Neural progenitor cell (in vitro differentiated cells): ENCODE results near the gene PRXL2C. TPM values are rescaled to one million over a fixed set of nuclear protein-coding genes. Genes with fewer than 3 reads are reported as not detected.

Experiments
- DNase-seq: peaks from one replicate; pipeline ENCODE4 v3.0.0-alpha.2; 2016; ENCODE audit warnings: low spot score
- H2AFZ ChIP-seq: fragments of 200-600 bp; sonication (generic); replicated peaks from 2 replicates; pipeline ENCODE4 v1.6.1; 2016; ENCODE audit warnings: antibody characterized with exemption
- H3F3A ChIP-seq: fragments of 200-600 bp; sonication (generic); 2 replicates; pipeline ENCODE4 v1.6.1; 2016; ENCODE audit warnings: antibody characterized with exemption, low read depth
- H3K27ac ChIP-seq: fragments of 200-600 bp; sonication (generic); 2 replicates; pipeline ENCODE4 v1.5.1; 2016; ENCODE audit warnings: mild to moderate bottlenecking
- H3K27me3 ChIP-seq: fragments of 200-600 bp; sonication (generic); 2 replicates; pipeline ENCODE4 v1.6.1; 2016; ENCODE audit warnings: mild to moderate bottlenecking, moderate library complexity
- H3K36me3 ChIP-seq: fragments of 200-600 bp; sonication (generic); 2 replicates; pipeline ENCODE4 v1.5.1; 2016
- H3K4me1 ChIP-seq: fragments of 200-600 bp; sonication (generic); 2 replicates; pipeline ENCODE4 v1.6.1; 2016; ENCODE audit warnings: mixed run types
- H3K4me2 ChIP-seq: fragments of 200-600 bp; sonication (generic); 2 replicates; pipeline ENCODE4 v1.6.1; 2016
- H3K4me3 ChIP-seq: fragments of 200-600 bp; sonication (generic); 2 replicates; pipeline ENCODE4 v1.5.1; 2016
- H3K79me2 ChIP-seq: fragments of 200-600 bp; sonication (generic); 2 replicates; pipeline ENCODE4 v1.6.1; 2016; ENCODE audit warnings: low read depth
- H3K9ac ChIP-seq: fragments of 200-600 bp; sonication (generic); 2 replicates; pipeline ENCODE4 v1.6.1; 2016
- H3K9me3 ChIP-seq: fragments of 200-600 bp; sonication (generic); 2 replicates; pipeline ENCODE4 v1.5.1; 2016; ENCODE audit warnings: low read depth
- H4K20me1 ChIP-seq: fragments of 200-600 bp; sonication (generic); 2 replicates; pipeline ENCODE4 v1.6.1; 2016; ENCODE audit warnings: low read depth
- H3K27ac Mint-ChIP-seq: 3 replicates; pipeline ENCODE4 v1.8.0; 2021; ENCODE audit warnings: mixed read lengths
- H3K27me3 Mint-ChIP-seq: 2 replicates; pipeline ENCODE4 v1.8.0; 2022; ENCODE audit warnings: low read depth, mild to moderate bottlenecking, inconsistent platforms, moderate library complexity, mixed read lengths; ENCODE audit not compliant: insufficient read depth
- H3K36me3 Mint-ChIP-seq: 3 replicates; pipeline ENCODE4 v1.8.0; 2021; ENCODE audit warnings: mixed read lengths
- H3K4me1 Mint-ChIP-seq: 3 replicates; pipeline ENCODE4 v1.8.0; 2021; ENCODE audit warnings: mixed read lengths
- H3K4me3 Mint-ChIP-seq: 3 replicates; pipeline ENCODE4 v1.8.0; 2021; ENCODE audit warnings: mild to moderate bottlenecking, moderate library complexity, mixed read lengths
- H3K9me3 Mint-ChIP-seq: 3 replicates; pipeline ENCODE4 v1.8.0; 2020; ENCODE audit warnings: mixed read lengths
- EZH2 ChIP-seq: fragments of 200-600 bp; sonication (generic); IDR thresholded peaks from 2 replicates; pipeline ENCODE4 v1.6.1; 2017; ENCODE audit warnings: antibody characterized with exemption, mild to moderate bottlenecking, moderate library complexity
- EZH2phosphoT487 ChIP-seq: fragments of 200-600 bp; sonication (generic); IDR thresholded peaks from 2 replicates; pipeline ENCODE4 v1.6.1; 2017; ENCODE audit warnings: antibody characterized with exemption
- total RNA-seq: library from RNA; depleted of rRNA; stranded (reverse); fragments of >200 nt; gene quantifications from 2 replicates; pipeline ENCODE4 v1.2.3, GENCODE V29; 2015; ENCODE audit warnings: low replicate concordance
- TF ChIP-seq, protein P1 (sequence below): fragments of 200-600 bp; sonication (generic); IDR thresholded peaks from 2 replicates; pipeline ENCODE4 v1.5.1; 2017; ENCODE audit warnings: antibody characterized with exemption, mild to moderate bottlenecking

PRXL2C gene
- total RNA-seq, 1 donor from 2014 or later: 5.1 TPM

DNA sequence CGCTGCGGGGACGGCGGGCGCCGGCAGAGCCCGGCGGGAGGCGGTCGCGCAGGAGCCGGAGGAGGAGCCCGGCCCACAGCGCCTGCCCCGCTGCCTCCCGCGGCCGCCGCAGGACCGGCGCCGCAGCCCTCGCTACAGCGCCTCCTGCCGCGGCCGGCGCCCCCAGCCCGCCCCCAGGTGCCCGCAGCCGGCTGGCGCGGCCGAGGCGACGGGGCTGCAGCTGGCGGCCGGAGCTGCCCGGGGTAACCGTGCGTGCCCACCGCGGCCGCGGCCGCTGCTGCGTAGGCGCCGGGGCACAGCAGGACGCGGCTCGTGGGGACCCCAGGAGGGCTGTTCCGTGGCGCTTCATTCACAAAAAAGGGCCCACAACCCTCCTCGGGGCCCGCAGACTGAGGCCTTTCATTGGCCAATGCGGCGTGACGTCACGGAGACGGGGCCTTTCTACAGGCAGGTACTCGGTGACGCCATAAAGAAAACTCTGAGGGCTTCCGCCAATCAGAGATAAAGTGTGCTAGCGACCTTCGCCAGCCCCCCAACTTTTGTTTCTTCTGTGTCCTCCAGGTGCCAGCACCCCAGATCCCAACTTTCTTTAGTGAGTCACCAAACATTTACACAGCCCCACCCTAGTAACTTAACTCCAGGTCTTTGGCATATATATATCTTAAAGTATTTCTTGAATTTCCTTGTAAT is 35.5 kb downstream of the PRXL2C start, which contains the start of gene CDC14B:
Gene CDC14B (minus strand): TSS at position 353 of the 690 bp plus-strand sequence. CDS start 465 bp downstream, outside the sequence.
- H3K27me3 ChIP-seq: peaks cover 28% of the 10 kb centered on the region
- TF ChIP-seq, protein P1, sequence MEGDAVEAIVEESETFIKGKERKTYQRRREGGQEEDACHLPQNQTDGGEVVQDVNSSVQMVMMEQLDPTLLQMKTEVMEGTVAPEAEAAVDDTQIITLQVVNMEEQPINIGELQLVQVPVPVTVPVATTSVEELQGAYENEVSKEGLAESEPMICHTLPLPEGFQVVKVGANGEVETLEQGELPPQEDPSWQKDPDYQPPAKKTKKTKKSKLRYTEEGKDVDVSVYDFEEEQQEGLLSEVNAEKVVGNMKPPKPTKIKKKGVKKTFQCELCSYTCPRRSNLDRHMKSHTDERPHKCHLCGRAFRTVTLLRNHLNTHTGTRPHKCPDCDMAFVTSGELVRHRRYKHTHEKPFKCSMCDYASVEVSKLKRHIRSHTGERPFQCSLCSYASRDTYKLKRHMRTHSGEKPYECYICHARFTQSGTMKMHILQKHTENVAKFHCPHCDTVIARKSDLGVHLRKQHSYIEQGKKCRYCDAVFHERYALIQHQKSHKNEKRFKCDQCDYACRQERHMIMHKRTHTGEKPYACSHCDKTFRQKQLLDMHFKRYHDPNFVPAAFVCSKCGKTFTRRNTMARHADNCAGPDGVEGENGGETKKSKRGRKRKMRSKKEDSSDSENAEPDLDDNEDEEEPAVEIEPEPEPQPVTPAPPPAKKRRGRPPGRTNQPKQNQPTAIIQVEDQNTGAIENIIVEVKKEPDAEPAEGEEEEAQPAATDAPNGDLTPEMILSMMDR: no peak
- no peak for TF ChIP-seq EZH2phosphoT487
- TF ChIP-seq EZH2: no peak
- Mint-ChIP-seq H3K27ac (peak within 1 kb of the TSS; percentile 78), H3K4me3 (peak within 1 kb of the TSS; percentile 91), H3K4me1 (peaks cover 34% of the 10 kb centered on the region), H3K27me3 (peaks cover 2% of the 10 kb centered on the region), H3K9me3 (no peaks in the 10 kb centered on the region), H3K36me3 (no peaks in the 10 kb centered on the region)
- no peaks in the 10 kb centered on the region for H3K9me3 ChIP-seq
- H3K4me2 ChIP-seq: peak within 1 kb of the TSS; percentile 99
- H3K4me3 ChIP-seq: peak within 1 kb of the TSS; percentile 91
- H3F3A ChIP-seq: peaks cover 20% of the 10 kb centered on the region
- H2AFZ ChIP-seq: peak within 1 kb of the TSS; percentile 93
- no peak within 1 kb of the TSS for H3K9ac ChIP-seq
- H3K79me2 ChIP-seq: peaks cover 28% of the 10 kb centered on the region
- DNase-seq: peak; percentile 96
- peaks cover 24% of the 10 kb centered on the region for H3K4me1 ChIP-seq
- H4K20me1 ChIP-seq: peaks cover 36% of the 10 kb centered on the region
- no peaks in the 10 kb centered on the region for H3K36me3 ChIP-seq
- no peak within 1 kb of the TSS for H3K27ac ChIP-seq

DNA sequence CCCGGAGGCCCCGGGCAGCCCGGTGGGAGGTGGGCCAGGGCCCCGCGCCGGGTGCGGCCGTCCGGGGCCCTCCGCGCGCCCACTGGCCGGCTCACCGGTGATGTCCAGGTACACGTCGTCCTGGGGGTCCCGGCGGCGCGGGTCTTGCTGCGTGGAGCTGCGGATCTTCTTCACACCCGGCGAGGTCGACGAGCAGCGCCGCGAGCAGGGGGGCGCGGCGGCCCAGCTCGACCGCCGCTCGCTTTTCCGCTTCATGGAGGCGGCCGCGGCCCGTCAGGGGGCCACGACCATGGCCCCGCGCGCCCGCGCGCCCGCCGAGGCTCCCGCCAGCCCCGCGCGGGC is 36.0 kb downstream of the PRXL2C start:
- Histone ChIP-seq H3K9me3 (no peaks in the 10 kb centered on the region), H2AFZ (no peak overlapping the region), H3K4me2 (peak overlapping the region; percentile 99), H3F3A (peaks cover 20% of the 10 kb centered on the region), H3K9ac (no peak overlapping the region), H3K4me1 (peaks cover 24% of the 10 kb centered on the region), H4K20me1 (peaks cover 36% of the 10 kb centered on the region), H3K27ac (no peak overlapping the region), H3K4me3 (peak overlapping the region; percentile 91), H3K36me3 (no peaks in the 10 kb centered on the region), H3K79me2 (peaks cover 28% of the 10 kb centered on the region), H3K27me3 (peaks cover 28% of the 10 kb centered on the region)
- Mint-ChIP-seq H3K27me3 (peaks cover 2% of the 10 kb centered on the region), H3K27ac (no peak overlapping the region), H3K36me3 (no peaks in the 10 kb centered on the region), H3K4me1 (peaks cover 34% of the 10 kb centered on the region), H3K4me3 (peak overlapping the region; percentile 68), H3K9me3 (no peaks in the 10 kb centered on the region)
- no peak for DNase-seq
- no peak for TF ChIP-seq EZH2phosphoT487
- no peak for TF ChIP-seq EZH2
- TF ChIP-seq, protein P1: no peak

DNA sequence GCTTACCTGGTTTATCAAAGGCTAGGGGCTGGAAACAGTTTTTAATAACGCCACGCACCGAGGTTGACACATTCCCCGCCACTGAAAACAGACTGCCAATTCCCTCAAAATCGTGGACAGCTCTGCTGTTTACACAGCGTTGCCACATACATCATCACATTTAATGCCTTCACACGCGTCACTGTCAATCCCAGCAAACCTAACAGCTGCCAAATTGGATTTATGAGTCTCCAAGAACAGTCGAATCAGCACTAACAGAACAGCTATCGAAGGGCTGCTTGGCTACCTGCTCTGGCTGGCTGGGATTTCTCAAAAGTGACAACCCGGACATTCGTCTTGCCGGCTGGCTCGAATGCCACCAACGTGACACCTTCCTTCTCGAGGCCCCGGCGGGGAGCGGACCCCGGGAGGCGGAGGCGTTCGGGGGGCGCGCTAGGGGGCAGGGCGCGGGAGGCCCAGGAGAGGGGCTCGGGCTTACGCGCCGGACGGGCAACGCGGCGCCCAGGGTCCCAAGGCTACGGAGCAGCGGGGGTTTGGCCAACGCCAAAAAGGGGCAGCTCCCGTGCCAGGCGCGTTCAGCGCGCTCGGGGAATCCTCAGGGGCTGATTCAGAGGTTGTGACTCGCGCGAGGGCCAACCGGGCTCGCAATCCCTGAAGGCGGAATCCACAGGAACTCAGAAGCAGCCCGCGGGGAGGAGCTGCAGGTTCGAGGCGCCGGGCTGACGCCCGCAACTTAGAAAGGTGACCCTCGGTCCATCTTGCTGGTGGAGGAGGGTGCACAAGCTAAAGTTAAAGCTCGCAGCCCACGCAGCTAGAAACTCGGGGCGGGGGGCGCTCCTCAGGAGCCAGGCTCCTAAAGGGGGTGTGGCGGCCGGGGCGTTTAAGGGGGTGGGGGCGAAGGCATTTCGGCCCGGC is 36.7 kb downstream of the PRXL2C start:
- peaks cover 20% of the 10 kb centered on the region for H3F3A ChIP-seq
- peaks cover 32% of the 10 kb centered on the region for H3K79me2 ChIP-seq
- Mint-ChIP-seq H3K9me3 (no peaks in the 10 kb centered on the region), H3K4me3 (peak overlapping the region; percentile 91), H3K27ac (no peak overlapping the region), H3K36me3 (no peaks in the 10 kb centered on the region), H3K4me1 (peaks cover 34% of the 10 kb centered on the region), H3K27me3 (peaks cover 2% of the 10 kb centered on the region)
- no peak overlapping the region for H3K9ac ChIP-seq
- H3K36me3 ChIP-seq: no peaks in the 10 kb centered on the region
- peaks cover 24% of the 10 kb centered on the region for H3K4me1 ChIP-seq
- peak overlapping the region; percentile 99 for H3K4me2 ChIP-seq
- H3K9me3 ChIP-seq: no peaks in the 10 kb centered on the region
- no peak overlapping the region for H3K27ac ChIP-seq
- peaks cover 28% of the 10 kb centered on the region for H3K27me3 ChIP-seq
- DNase-seq: peak; percentile 47
- TF ChIP-seq EZH2 (peak; percentile 69), EZH2phosphoT487 (no peak)
- TF ChIP-seq, protein P1: no peak
- H3K4me3 ChIP-seq: peak overlapping the region; percentile 91
- peaks cover 39% of the 10 kb centered on the region for H4K20me1 ChIP-seq
- no peak overlapping the region for H2AFZ ChIP-seq
